Measurements from ENCODE around the gene ADARB2. TPM values are rescaled to one million over a fixed set of nuclear protein-coding genes. Genes with fewer than 3 reads are reported as not detected.

Gene ADARB2
- total and polyA plus RNA-seq, 2 experiments from 2014 or later, result 2.0 to 5.0 TPM

GRCh38 chr10:1668399-1668798 lies 68.9 kb downstream of the ADARB2 start:
- TF ChIP-seq EZH2phosphoT487 (IDR thresholded peaks at IDR 0.05; ENCODE audit: unreplicated experiment), result no peak
- no peak for TF ChIP-seq ZNF462 (CRISPR knock-in tag; IDR thresholded peaks at IDR 0.05)
- TF ChIP-seq ZNF331 (CRISPR knock-in tag; IDR thresholded peaks at IDR 0.05; ENCODE audit: low read depth), result no peak
- no peak for TF ChIP-seq JUNB (IDR thresholded peaks at IDR 0.05; ENCODE audit: unreplicated experiment)
- no peak for ATAC-seq
- Mint-ChIP-seq H3K9me3 (no peaks in the 10 kb centered on the region), H3K4me3 (no peak overlapping the region), H3K27ac (no peak overlapping the region), H3K36me3 (ENCODE audit: low read depth) (no peaks in the 10 kb centered on the region), H3K27me3 (ENCODE audit: insufficient read depth, low read depth, poor library complexity) (no peaks in the 10 kb centered on the region), H3K4me1 (peaks cover 11% of the 10 kb centered on the region)
- Histone ChIP-seq H3K27me3 (ENCODE audit: insufficient read depth) (no peaks in the 10 kb centered on the region), H3K36me3 (ENCODE audit: insufficient read depth) (no peaks in the 10 kb centered on the region), H3F3A (replicated peaks; ENCODE audit: low read depth) (no peaks in the 10 kb centered on the region), H3K4me3 (no peak overlapping the region), H4K20me1 (replicated peaks; ENCODE audit: insufficient read depth) (no peaks in the 10 kb centered on the region), H3K4me2 (no peak overlapping the region), H3K9me2 (ENCODE audit: insufficient read depth) (no peaks in the 10 kb centered on the region), H3K27ac (ENCODE audit: low read depth) (no peak overlapping the region), H3K79me2 (replicated peaks; ENCODE audit: insufficient read depth) (no peaks in the 10 kb centered on the region), H2AFZ (no peak overlapping the region), H3K4me1 (ENCODE audit: insufficient read depth) (no peaks in the 10 kb centered on the region; the same call in 1 of the 2 replicates)
- DNase-seq (ENCODE audit: low spot score), result no peak

GRCh38 chr10:1667392-1667791 lies 69.9 kb downstream of the ADARB2 start:
- no peaks in the 10 kb centered on the region for H3K36me3 Mint-ChIP-seq (ENCODE audit: low read depth)
- no peaks in the 10 kb centered on the region for H3K27me3 ChIP-seq (ENCODE audit: insufficient read depth)
- no peak for TF ChIP-seq ZNF331 (CRISPR knock-in tag; IDR thresholded peaks at IDR 0.05; ENCODE audit: low read depth)
- TF ChIP-seq STAT1 (IDR thresholded peaks at IDR 0.05; ENCODE audit: unreplicated experiment), result no peak
- TF ChIP-seq POLR2AphosphoS5 (IDR thresholded peaks at IDR 0.05; ENCODE audit: low read depth), result no peak
- no peak for TF ChIP-seq CREB1 (CRISPR knock-in tag; IDR thresholded peaks at IDR 0.05; ENCODE audit: low read depth)
- TF ChIP-seq ETS1 (IDR thresholded peaks at IDR 0.05), result no peak

More at GRCh38 chr10:1667392-1667791, 69.9 kb downstream of the ADARB2 start:
- H3K79me2 ChIP-seq (replicated peaks; ENCODE audit: insufficient read depth), result no peaks in the 10 kb centered on the region
- H3F3A ChIP-seq (replicated peaks; ENCODE audit: low read depth), result no peaks in the 10 kb centered on the region
- H2AFZ ChIP-seq, result no peak overlapping the region
- H3K4me3 ChIP-seq, result no peak overlapping the region
- Mint-ChIP-seq H3K4me1 (peaks cover 9% of the 10 kb centered on the region), H3K9me3 (no peaks in the 10 kb centered on the region), H3K27ac (no peak overlapping the region), H3K27me3 (ENCODE audit: insufficient read depth, low read depth, poor library complexity) (no peaks in the 10 kb centered on the region), H3K4me3 (no peak overlapping the region)
- H3K27ac ChIP-seq (ENCODE audit: low read depth), result no peak overlapping the region
- H3K9me2 ChIP-seq (ENCODE audit: insufficient read depth), result no peaks in the 10 kb centered on the region
- H3K4me2 ChIP-seq, result no peak overlapping the region
- H3K4me1 ChIP-seq (ENCODE audit: insufficient read depth), result no peaks in the 10 kb centered on the region; the same call in 1 of the 2 replicates
- H3K36me3 ChIP-seq (ENCODE audit: insufficient read depth), result no peaks in the 10 kb centered on the region
- no peak for ATAC-seq
- no peaks in the 10 kb centered on the region for H4K20me1 ChIP-seq (replicated peaks; ENCODE audit: insufficient read depth)
- no peak for DNase-seq (ENCODE audit: low spot score)
